H1 (cell line): ENCODE results near the gene EPM2A. TPM values are rescaled to one million over a fixed set of nuclear protein-coding genes. Genes with fewer than 3 reads are reported as not detected.

ENCODE experiments used
- CHD7 ChIP-seq: fragments of 300-600 bp; sonication (generic); IDR thresholded peaks from 2 replicates; pipeline ENCODE4 v1.7.1; 2012; ENCODE audit warnings: low read length, moderate library complexity, mild to moderate bottlenecking, inconsistent platforms; ENCODE audit not compliant: insufficient replicate concordance
- GTF2F1 ChIP-seq: IDR thresholded peaks from 2 replicates; pipeline ENCODE4 v1.6.1; 2012; ENCODE audit warnings: low read depth, low read length, improper control_type of control experiment, borderline replicate concordance
- SIN3A ChIP-seq, 2 experiments: IDR thresholded peaks in 1 of 2; conservative IDR thresholded peaks in 1 of 2; 2 replicates each; pipeline ENCODE4 v1.6.1; 2011 to 2012; ENCODE audit warnings: low read length in 2 of 2, improper control_type of control experiment in 1 of 2, low read depth in 1 of 2, mild to moderate bottlenecking in 1 of 2
- TAF1 ChIP-seq: IDR thresholded peaks from 2 replicates; pipeline ENCODE4 v1.6.1; 2011; ENCODE audit warnings: mild to moderate bottlenecking, low read depth, low read length
- polyA plus RNA-seq, 7 experiments: library from polyadenylated mRNA; depleted of rRNA in 3 of 7; stranded (reverse) in 5 of 7; unstranded in 2 of 7; fragments of >200 nt in 5 of 7; fragments of 200-250 nt in 2 of 7; gene quantifications; 1 replicate in 5 of 7; 2 replicates in 1 of 7; 4 replicates in 1 of 7; pipeline versions ENCODE4 v1.2.1 to v1.2.3, GENCODE V29; 2011 to 2013; ENCODE audit warnings: missing spikeins in 2 of 7, mixed read lengths in 2 of 7
- total RNA-seq: library from RNA; stranded (reverse); fragmentation: NEBNext Ultra II Directional; extraction: Animal tissue kit (Norgen Biotek cat#: 25700); gene quantifications from 2 replicates; pipeline ENCODE4 v1.2.1, GENCODE V29; 2021

The EPM2A gene
- total and polyA plus RNA-seq, 2 of the 8 experiments (the other 6 are each of a cell fraction or from before 2014, with no cell fraction given), result 2.3 to 6.2 TPM

GRCh38 chr6:145705561-145705960, 29.8 kb downstream of the EPM2A start (continued):
- TF ChIP-seq CHD7 (no peak), TAF1 (no peak), SIN3A (conservative IDR thresholded peaks at IDR 0.05 in 1 of 2, IDR thresholded peaks at IDR 0.05 in 1 of 2; ENCODE audit: low read depth in 1 of 2, low read length in 2 of 2) (no peak), GTF2F1 (no peak)
